ENCODE measurements around the gene LRRC23. TPM values are rescaled to one million over a fixed set of nuclear protein-coding genes. Genes with fewer than 3 reads are reported as not detected.

Gene LRRC23
- total and polyA plus RNA-seq, 2 experiments from 2014 or later, result 2.4 to 9.1 TPM

DNA sequence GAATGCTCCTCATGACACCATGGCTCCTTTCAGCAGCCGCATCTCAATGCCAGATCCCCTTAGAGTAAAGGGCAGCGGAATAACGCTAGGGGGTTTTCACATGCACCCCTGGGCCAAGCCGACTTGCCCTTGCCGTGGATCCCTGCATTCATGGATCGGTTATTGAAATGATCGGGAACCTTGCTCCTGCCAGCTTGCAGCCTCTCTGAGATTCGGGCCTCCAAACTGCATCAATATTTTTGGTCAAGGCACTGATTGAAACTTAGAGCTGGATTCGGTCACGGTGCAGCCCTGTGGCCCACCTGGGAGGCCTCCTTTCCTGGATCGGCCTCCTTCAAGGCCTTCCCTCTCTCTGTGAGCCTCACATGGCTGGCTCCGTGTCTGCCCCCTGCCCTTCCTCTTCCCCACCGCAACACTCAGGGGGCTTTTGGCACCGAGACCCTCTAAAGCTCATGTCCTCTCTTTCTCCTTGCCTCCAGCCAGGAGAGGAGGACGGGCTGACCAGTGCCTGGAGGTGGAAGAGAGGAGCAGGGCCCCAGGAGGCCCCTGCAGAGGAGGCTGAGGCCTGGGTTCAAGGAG is 48.3 kb downstream of the LRRC23 start:
- Histone ChIP-seq H3K27me3 (ENCODE audit: insufficient read depth) (no peaks in the 10 kb centered on the region), H2AFZ (no peak overlapping the region), H3K36me3 (ENCODE audit: insufficient read depth) (no peaks in the 10 kb centered on the region), H3K9me2 (ENCODE audit: insufficient read depth) (no peaks in the 10 kb centered on the region), H3K4me1 (ENCODE audit: insufficient read depth) (peaks cover 13% of the 10 kb centered on the region), H3K79me2 (replicated peaks; ENCODE audit: insufficient read depth) (no peaks in the 10 kb centered on the region), H3K27ac (ENCODE audit: low read depth) (no peak overlapping the region), H3K4me3 (no peak overlapping the region), H4K20me1 (replicated peaks; ENCODE audit: insufficient read depth) (no peaks in the 10 kb centered on the region), H3K4me2 (no peak overlapping the region), H3F3A (replicated peaks; ENCODE audit: low read depth) (0 out of 2 replicates have a peak, but pooled peaks cover 3% of the 10 kb centered on the region)
- DNase-seq (ENCODE audit: low spot score) (no peak), ATAC-seq (no peak)
- Mint-ChIP-seq H3K36me3 (ENCODE audit: low read depth) (no peaks in the 10 kb centered on the region), H3K4me1 (peaks cover 30% of the 10 kb centered on the region), H3K27me3 (ENCODE audit: insufficient read depth, low read depth, poor library complexity) (peaks cover 17% of the 10 kb centered on the region), H3K4me3 (no peak overlapping the region), H3K9me3 (no peaks in the 10 kb centered on the region), H3K27ac (peak overlapping the region; percentile 56; the same call in 1 of the 2 replicates)
- TF ChIP-seq ZNF114 (CRISPR knock-in tag; IDR thresholded peaks at IDR 0.05), result no peak
- no peak for TF ChIP-seq EZH2 (IDR thresholded peaks at IDR 0.05; ENCODE audit: low read depth, unreplicated experiment)
- TF ChIP-seq POLR2AphosphoS5 (IDR thresholded peaks at IDR 0.05; ENCODE audit: low read depth), result no peak
- no peak for TF ChIP-seq EZH2phosphoT487 (IDR thresholded peaks at IDR 0.05; ENCODE audit: unreplicated experiment)
- TF ChIP-seq STAT1 (IDR thresholded peaks at IDR 0.05; ENCODE audit: unreplicated experiment), result no peak
- no peak for TF ChIP-seq CREB1 (CRISPR knock-in tag; IDR thresholded peaks at IDR 0.05; ENCODE audit: low read depth)
- TF ChIP-seq, protein P1, sequence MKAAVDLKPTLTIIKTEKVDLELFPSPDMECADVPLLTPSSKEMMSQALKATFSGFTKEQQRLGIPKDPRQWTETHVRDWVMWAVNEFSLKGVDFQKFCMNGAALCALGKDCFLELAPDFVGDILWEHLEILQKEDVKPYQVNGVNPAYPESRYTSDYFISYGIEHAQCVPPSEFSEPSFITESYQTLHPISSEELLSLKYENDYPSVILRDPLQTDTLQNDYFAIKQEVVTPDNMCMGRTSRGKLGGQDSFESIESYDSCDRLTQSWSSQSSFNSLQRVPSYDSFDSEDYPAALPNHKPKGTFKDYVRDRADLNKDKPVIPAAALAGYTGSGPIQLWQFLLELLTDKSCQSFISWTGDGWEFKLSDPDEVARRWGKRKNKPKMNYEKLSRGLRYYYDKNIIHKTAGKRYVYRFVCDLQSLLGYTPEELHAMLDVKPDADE (IDR thresholded peaks at IDR 0.05), result no peak
- TF ChIP-seq NANOG (IDR thresholded peaks at IDR 0.05; ENCODE audit: borderline replicate concordance), result no peak
- no peak for TF ChIP-seq ZNF331 (CRISPR knock-in tag; IDR thresholded peaks at IDR 0.05; ENCODE audit: low read depth)
- TF ChIP-seq, protein P2, sequence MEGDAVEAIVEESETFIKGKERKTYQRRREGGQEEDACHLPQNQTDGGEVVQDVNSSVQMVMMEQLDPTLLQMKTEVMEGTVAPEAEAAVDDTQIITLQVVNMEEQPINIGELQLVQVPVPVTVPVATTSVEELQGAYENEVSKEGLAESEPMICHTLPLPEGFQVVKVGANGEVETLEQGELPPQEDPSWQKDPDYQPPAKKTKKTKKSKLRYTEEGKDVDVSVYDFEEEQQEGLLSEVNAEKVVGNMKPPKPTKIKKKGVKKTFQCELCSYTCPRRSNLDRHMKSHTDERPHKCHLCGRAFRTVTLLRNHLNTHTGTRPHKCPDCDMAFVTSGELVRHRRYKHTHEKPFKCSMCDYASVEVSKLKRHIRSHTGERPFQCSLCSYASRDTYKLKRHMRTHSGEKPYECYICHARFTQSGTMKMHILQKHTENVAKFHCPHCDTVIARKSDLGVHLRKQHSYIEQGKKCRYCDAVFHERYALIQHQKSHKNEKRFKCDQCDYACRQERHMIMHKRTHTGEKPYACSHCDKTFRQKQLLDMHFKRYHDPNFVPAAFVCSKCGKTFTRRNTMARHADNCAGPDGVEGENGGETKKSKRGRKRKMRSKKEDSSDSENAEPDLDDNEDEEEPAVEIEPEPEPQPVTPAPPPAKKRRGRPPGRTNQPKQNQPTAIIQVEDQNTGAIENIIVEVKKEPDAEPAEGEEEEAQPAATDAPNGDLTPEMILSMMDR (conservative IDR thresholded peaks at IDR 0.05; ENCODE audit: low read depth in 2 of 2), result no peak
- TF ChIP-seq, protein P3, sequence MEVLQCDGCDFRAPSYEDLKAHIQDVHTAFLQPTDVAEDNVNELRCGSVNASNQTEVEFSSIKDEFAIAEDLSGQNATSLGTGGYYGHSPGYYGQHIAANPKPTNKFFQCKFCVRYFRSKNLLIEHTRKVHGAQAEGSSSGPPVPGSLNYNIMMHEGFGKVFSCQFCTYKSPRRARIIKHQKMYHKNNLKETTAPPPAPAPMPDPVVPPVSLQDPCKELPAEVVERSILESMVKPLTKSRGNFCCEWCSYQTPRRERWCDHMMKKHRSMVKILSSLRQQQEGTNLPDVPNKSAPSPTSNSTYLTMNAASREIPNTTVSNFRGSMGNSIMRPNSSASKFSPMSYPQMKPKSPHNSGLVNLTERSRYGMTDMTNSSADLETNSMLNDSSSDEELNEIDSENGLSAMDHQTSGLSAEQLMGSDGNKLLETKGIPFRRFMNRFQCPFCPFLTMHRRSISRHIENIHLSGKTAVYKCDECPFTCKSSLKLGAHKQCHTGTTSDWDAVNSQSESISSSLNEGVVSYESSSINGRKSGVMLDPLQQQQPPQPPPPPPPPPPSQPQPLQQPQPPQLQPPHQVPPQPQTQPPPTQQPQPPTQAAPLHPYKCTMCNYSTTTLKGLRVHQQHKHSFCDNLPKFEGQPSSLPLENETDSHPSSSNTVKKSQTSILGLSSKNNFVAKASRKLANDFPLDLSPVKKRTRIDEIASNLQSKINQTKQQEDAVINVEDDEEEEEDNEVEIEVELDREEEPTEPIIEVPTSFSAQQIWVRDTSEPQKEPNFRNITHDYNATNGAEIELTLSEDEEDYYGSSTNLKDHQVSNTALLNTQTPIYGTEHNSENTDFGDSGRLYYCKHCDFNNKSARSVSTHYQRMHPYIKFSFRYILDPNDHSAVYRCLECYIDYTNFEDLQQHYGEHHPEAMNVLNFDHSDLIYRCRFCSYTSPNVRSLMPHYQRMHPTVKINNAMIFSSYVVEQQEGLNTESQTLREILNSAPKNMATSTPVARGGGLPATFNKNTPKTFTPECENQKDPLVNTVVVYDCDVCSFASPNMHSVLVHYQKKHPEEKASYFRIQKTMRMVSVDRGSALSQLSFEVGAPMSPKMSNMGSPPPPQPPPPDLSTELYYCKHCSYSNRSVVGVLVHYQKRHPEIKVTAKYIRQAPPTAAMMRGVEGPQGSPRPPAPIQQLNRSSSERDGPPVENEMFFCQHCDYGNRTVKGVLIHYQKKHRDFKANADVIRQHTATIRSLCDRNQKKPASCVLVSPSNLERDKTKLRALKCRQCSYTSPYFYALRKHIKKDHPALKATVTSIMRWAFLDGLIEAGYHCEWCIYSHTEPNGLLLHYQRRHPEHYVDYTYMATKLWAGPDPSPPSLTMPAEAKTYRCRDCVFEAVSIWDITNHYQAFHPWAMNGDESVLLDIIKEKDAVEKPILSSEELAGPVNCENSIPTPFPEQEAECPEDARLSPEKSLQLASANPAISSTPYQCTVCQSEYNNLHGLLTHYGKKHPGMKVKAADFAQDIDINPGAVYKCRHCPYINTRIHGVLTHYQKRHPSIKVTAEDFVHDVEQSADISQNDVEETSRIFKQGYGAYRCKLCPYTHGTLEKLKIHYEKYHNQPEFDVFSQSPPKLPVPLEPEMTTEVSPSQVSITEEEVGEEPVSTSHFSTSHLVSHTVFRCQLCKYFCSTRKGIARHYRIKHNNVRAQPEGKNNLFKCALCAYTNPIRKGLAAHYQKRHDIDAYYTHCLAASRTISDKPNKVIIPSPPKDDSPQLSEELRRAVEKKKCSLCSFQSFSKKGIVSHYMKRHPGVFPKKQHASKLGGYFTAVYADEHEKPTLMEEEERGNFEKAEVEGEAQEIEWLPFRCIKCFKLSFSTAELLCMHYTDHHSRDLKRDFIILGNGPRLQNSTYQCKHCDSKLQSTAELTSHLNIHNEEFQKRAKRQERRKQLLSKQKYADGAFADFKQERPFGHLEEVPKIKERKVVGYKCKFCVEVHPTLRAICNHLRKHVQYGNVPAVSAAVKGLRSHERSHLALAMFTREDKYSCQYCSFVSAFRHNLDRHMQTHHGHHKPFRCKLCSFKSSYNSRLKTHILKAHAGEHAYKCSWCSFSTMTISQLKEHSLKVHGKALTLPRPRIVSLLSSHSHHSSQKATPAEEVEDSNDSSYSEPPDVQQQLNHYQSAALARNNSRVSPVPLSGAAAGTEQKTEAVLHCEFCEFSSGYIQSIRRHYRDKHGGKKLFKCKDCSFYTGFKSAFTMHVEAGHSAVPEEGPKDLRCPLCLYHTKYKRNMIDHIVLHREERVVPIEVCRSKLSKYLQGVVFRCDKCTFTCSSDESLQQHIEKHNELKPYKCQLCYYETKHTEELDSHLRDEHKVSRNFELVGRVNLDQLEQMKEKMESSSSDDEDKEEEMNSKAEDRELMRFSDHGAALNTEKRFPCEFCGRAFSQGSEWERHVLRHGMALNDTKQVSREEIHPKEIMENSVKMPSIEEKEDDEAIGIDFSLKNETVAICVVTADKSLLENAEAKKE (CRISPR knock-in tag; IDR thresholded peaks at IDR 0.05), result no peak
- no peak for TF ChIP-seq JUNB (IDR thresholded peaks at IDR 0.05; ENCODE audit: unreplicated experiment)
- TF ChIP-seq, protein P4, sequence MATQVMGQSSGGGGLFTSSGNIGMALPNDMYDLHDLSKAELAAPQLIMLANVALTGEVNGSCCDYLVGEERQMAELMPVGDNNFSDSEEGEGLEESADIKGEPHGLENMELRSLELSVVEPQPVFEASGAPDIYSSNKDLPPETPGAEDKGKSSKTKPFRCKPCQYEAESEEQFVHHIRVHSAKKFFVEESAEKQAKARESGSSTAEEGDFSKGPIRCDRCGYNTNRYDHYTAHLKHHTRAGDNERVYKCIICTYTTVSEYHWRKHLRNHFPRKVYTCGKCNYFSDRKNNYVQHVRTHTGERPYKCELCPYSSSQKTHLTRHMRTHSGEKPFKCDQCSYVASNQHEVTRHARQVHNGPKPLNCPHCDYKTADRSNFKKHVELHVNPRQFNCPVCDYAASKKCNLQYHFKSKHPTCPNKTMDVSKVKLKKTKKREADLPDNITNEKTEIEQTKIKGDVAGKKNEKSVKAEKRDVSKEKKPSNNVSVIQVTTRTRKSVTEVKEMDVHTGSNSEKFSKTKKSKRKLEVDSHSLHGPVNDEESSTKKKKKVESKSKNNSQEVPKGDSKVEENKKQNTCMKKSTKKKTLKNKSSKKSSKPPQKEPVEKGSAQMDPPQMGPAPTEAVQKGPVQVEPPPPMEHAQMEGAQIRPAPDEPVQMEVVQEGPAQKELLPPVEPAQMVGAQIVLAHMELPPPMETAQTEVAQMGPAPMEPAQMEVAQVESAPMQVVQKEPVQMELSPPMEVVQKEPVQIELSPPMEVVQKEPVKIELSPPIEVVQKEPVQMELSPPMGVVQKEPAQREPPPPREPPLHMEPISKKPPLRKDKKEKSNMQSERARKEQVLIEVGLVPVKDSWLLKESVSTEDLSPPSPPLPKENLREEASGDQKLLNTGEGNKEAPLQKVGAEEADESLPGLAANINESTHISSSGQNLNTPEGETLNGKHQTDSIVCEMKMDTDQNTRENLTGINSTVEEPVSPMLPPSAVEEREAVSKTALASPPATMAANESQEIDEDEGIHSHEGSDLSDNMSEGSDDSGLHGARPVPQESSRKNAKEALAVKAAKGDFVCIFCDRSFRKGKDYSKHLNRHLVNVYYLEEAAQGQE (IDR thresholded peaks at IDR 0.05; ENCODE audit: unreplicated experiment), result no peak

Measured in GM23338 (cell line).